Parathyroid adenoma (tissue), 2 donors: ENCODE data around the gene ELOVL4.

Experiments used
- H2AFZ ChIP-seq: fragments of 300-600 bp; sonication (generic); one replicate; pipeline ENCODE4 v1.7.0; 2017; ENCODE audit warnings: antibody characterized with exemption, mild to moderate bottlenecking
- H3K27ac ChIP-seq: fragments of 300-600 bp; sonication (generic); one replicate; pipeline ENCODE4 v1.7.0; 2017
- H3K27me3 ChIP-seq: fragments of 300-600 bp; sonication (generic); one replicate; pipeline ENCODE4 v1.7.0; 2017; ENCODE audit warnings: low read length; ENCODE audit not compliant: control insufficient read depth, insufficient read depth
- H3K36me3 ChIP-seq: fragments of 300-600 bp; sonication (generic); one replicate; pipeline ENCODE4 v1.7.0; 2017; ENCODE audit warnings: low read length; ENCODE audit not compliant: control insufficient read depth, insufficient read depth
- H3K4me1 ChIP-seq: fragments of 300-600 bp; sonication (generic); one replicate; pipeline ENCODE4 v1.7.0; 2017; ENCODE audit warnings: control low read depth
- H3K4me2 ChIP-seq: fragments of 300-600 bp; sonication (generic); one replicate; pipeline ENCODE4 v1.7.0; 2017; ENCODE audit warnings: low read length
- H3K4me3 ChIP-seq: fragments of 300-600 bp; sonication (generic); one replicate; pipeline ENCODE4 v1.7.0; 2017; ENCODE audit warnings: low read depth, low read length
- H3K79me2 ChIP-seq: fragments of 300-600 bp; sonication (generic); one replicate; pipeline ENCODE4 v1.7.0; 2017; ENCODE audit warnings: control low read depth
- H3K9ac ChIP-seq: fragments of 300-600 bp; sonication (generic); one replicate; pipeline ENCODE4 v1.7.0; 2017; ENCODE audit warnings: mild to moderate bottlenecking
- H3K9me3 ChIP-seq: fragments of 300-600 bp; sonication (generic); one replicate; pipeline ENCODE4 v1.7.0; 2017; ENCODE audit warnings: low read length; ENCODE audit not compliant: control insufficient read depth
- TF ChIP-seq, protein P1 (sequence below): fragments of 300-600 bp; sonication (generic); IDR thresholded peaks from one replicate; pipeline ENCODE4 v1.7.0; 2017; ENCODE audit warnings: antibody characterized with exemption, mild to moderate bottlenecking
- donor health status: primary hyperparathyroidism.

The ELOVL4 gene

DNA sequence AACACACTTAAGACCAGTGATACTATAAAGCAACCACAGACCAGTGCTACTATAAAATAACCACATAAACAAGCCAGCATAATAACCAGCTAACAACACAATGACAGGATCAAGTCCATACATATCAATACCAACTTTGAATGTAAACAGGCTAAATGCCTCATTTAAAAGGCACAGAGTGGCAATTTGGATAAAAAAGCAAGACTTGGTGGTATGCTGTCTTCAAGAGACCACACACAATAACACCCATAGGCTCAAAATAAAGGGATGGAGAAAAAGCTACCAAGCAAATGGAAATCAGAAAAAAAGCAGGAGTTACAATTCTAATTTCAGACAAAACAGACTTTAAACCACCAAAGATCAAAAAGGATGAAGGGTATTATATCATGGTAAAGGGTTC lies 19.8 kb upstream of the ELOVL4 start:
- TF ChIP-seq, protein P1, sequence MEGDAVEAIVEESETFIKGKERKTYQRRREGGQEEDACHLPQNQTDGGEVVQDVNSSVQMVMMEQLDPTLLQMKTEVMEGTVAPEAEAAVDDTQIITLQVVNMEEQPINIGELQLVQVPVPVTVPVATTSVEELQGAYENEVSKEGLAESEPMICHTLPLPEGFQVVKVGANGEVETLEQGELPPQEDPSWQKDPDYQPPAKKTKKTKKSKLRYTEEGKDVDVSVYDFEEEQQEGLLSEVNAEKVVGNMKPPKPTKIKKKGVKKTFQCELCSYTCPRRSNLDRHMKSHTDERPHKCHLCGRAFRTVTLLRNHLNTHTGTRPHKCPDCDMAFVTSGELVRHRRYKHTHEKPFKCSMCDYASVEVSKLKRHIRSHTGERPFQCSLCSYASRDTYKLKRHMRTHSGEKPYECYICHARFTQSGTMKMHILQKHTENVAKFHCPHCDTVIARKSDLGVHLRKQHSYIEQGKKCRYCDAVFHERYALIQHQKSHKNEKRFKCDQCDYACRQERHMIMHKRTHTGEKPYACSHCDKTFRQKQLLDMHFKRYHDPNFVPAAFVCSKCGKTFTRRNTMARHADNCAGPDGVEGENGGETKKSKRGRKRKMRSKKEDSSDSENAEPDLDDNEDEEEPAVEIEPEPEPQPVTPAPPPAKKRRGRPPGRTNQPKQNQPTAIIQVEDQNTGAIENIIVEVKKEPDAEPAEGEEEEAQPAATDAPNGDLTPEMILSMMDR, result no peak
- Histone ChIP-seq H3K9ac (no peak overlapping the region), H3K4me1 (no peaks in the 10 kb centered on the region), H3K27ac (no peak overlapping the region), H3K9me3 (no peaks in the 10 kb centered on the region), H3K36me3 (no peaks in the 10 kb centered on the region), H3K4me2 (no peak overlapping the region), H3K27me3 (no peaks in the 10 kb centered on the region), H3K79me2 (no peaks in the 10 kb centered on the region), H3K4me3 (no peak overlapping the region), H2AFZ (no peak overlapping the region)

GRCh38 chr6:79964607-79965081 lies 17.3 kb upstream of the ELOVL4 start:
- Histone ChIP-seq H3K4me3 (no peak overlapping the region), H3K36me3 (no peaks in the 10 kb centered on the region), H3K9me3 (no peaks in the 10 kb centered on the region), H2AFZ (no peak overlapping the region), H3K27me3 (no peaks in the 10 kb centered on the region), H3K4me1 (no peaks in the 10 kb centered on the region), H3K79me2 (no peaks in the 10 kb centered on the region), H3K4me2 (no peak overlapping the region), H3K27ac (no peak overlapping the region), H3K9ac (no peak overlapping the region)
- TF ChIP-seq, protein P1, result no peak

GRCh38 chr6:79954849-79955248 lies 7.5 kb upstream of the ELOVL4 start:
- Histone ChIP-seq H3K9ac (no peak overlapping the region), H3K79me2 (no peaks in the 10 kb centered on the region), H3K4me3 (no peak overlapping the region), H2AFZ (no peak overlapping the region), H3K27ac (no peak overlapping the region), H3K9me3 (no peaks in the 10 kb centered on the region), H3K36me3 (no peaks in the 10 kb centered on the region), H3K4me2 (no peak overlapping the region), H3K4me1 (no peaks in the 10 kb centered on the region), H3K27me3 (no peaks in the 10 kb centered on the region)
- TF ChIP-seq, protein P1, result no peak

GRCh38 chr6:79949233-79949632 lies 1.9 kb upstream of the ELOVL4 start:
- H2AFZ ChIP-seq, result peak overlapping the region; percentile 48
- TF ChIP-seq, protein P1, result peak; percentile 73
- H3K9ac ChIP-seq, result no peak overlapping the region
- no peaks in the 10 kb centered on the region for H3K36me3 ChIP-seq
- H3K4me2 ChIP-seq, result no peak overlapping the region
- H3K27ac ChIP-seq, result no peak overlapping the region
- H3K27me3 ChIP-seq, result no peaks in the 10 kb centered on the region
- H3K9me3 ChIP-seq, result no peaks in the 10 kb centered on the region
- H3K4me3 ChIP-seq, result no peak overlapping the region
- peaks cover 4% of the 10 kb centered on the region for H3K4me1 ChIP-seq
- peaks cover 15% of the 10 kb centered on the region for H3K79me2 ChIP-seq
